ENCODE data around the gene RASGRP4. TPM values are rescaled to one million over a fixed set of nuclear protein-coding genes. Genes with fewer than 3 reads are reported as not detected.

Gene RASGRP4
- total RNA-seq, 2 donors from 2014 or later, result 10.1 to 11.3 TPM

DNA sequence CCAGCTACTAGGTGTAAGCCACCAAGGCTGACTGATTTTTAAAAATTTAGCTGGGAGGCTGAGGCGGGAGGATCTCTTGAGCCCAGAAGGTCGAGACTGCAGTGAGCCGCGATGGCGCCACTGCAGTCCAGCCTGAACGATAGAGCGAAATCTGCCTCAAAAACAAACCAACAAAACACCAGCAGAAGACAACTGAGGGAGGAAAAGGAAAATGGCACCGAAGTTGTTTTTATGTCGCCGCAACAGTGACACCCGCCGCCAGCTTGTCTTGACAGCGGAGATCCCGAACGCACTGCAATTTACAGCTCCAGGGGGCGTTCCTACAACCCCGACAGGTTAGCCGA, 23.4 kb downstream of the RASGRP4 start:
- Mint-ChIP-seq H3K27ac (no peak overlapping the region), H3K9me3 (no peaks in the 10 kb centered on the region)
- DNase-seq, result no peak

DNA sequence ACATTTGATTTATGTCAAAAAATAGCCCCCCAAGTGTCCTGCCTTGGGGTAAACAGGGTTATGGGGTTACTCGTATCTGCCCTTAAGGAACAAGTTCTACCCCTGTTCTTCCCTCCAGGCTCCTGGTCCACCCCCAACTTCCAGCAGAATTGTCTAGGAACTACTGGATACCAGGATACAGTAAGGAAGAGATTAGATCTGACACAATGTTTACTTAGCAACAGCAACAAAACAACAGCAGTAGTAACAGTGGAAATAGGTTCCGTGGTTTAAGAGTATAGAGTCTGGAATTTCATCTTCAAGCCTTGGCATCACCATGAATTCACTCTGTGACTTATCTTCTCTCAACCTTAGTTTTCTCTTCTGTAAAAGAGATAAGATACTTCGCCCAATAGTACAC, 24.9 kb downstream of the RASGRP4 start:
- DNase-seq (no peak), ATAC-seq (replicated peaks in 1 of 2) (no peak)
- peaks cover 15% of the 10 kb centered on the region for H3K27me3 Mint-ChIP-seq (ENCODE audit: low read depth)
- peaks cover 0 to 5% of the 10 kb centered on the region in 2 donors for H3K36me3 Mint-ChIP-seq (ENCODE audit: insufficient read depth in 2 of 2)
- H3K4me3 Mint-ChIP-seq, result no peak overlapping the region
- H3K9me3 Mint-ChIP-seq, result no peaks in the 10 kb centered on the region
- no peak overlapping the region for H3K27ac Mint-ChIP-seq
- peaks cover 26% of the 10 kb centered on the region for H3K4me1 Mint-ChIP-seq (ENCODE audit: low read depth)

More for the DNA sequence above, 23.4 kb downstream of the RASGRP4 start:
- peaks cover 16% of the 10 kb centered on the region for H3K4me1 Mint-ChIP-seq (ENCODE audit: low read depth)
- peaks cover 15% of the 10 kb centered on the region for H3K27me3 Mint-ChIP-seq (ENCODE audit: low read depth)
- ATAC-seq (replicated peaks in 1 of 2), result peak; percentile 1 to 2
- H3K36me3 Mint-ChIP-seq (ENCODE audit: insufficient read depth in 2 of 2), result peaks cover 0 to 10% of the 10 kb centered on the region in 2 donors
- peak overlapping the region; percentile 84 to 96 for H3K4me3 Mint-ChIP-seq

- Mint-ChIP-seq H3K27me3 (ENCODE audit: low read depth) (peaks cover 15% of the 10 kb centered on the region), H3K4me3 (no peak overlapping the region), H3K27ac (no peak overlapping the region), H3K9me3 (no peaks in the 10 kb centered on the region), H3K36me3 (ENCODE audit: insufficient read depth in 2 of 2) (peaks cover 0 to 4% of the 10 kb centered on the region in 2 donors), H3K4me1 (ENCODE audit: low read depth) (peaks cover 24% of the 10 kb centered on the region)
- no peak for ATAC-seq (replicated peaks in 1 of 2)
- DNase-seq, result no peak
Measured at GRCh38 chr19:38400361-38400760, 25.7 kb downstream of the RASGRP4 start.

DNA sequence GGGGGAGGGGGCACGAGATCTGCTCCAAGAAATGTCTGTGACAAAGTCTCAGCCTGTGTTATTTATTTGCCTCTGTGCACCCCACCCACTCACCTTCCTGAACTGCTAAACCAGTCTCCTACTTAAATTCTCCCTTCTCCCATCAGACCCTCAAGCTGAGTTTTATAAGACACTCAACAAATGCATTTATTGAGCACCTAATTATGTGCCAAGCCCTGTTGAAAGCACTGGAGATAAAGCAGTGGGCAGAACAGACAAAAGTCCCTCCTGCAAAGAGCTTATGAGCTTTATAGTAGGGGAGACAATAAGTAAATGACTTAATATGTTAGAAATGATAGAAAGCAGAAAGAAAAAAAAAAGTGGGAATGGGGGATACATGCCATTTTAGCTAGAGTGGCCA, 26.5 kb downstream of the RASGRP4 start:
- Mint-ChIP-seq H3K36me3 (ENCODE audit: insufficient read depth in 2 of 2) (peaks cover 0 to 1% of the 10 kb centered on the region in 2 donors), H3K4me1 (ENCODE audit: low read depth) (peaks cover 23% of the 10 kb centered on the region), H3K27me3 (ENCODE audit: low read depth) (peaks cover 15% of the 10 kb centered on the region), H3K9me3 (no peaks in the 10 kb centered on the region), H3K27ac (no peak overlapping the region), H3K4me3 (no peak overlapping the region)
- no peak for DNase-seq
- no peak for ATAC-seq (replicated peaks in 1 of 2)

DNA sequence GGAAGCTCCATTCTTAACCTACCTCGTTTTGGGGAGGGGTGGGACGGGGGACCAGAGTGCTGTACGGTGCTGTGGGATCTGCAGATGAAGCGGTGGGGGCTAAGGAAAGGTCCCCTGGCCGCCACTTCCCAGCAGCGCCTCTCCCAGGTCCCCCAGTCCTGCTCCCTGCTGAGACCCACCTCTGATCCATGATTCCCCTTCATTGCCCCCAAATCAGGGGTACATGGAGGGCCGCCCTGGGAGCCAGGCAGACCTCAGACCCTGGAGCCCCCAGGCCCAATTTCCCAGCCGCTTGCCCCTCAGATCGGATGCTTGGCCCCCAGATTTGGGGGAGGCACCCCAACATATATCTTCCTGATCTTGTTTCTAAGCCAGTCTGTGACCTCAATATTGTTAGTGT, 26.9 kb downstream of the RASGRP4 start:
- no peak overlapping the region for H3K27ac Mint-ChIP-seq
- peaks cover 17% of the 10 kb centered on the region for H3K27me3 Mint-ChIP-seq (ENCODE audit: low read depth)
- no peaks in the 10 kb centered on the region for H3K9me3 Mint-ChIP-seq
- H3K4me1 Mint-ChIP-seq (ENCODE audit: low read depth), result peaks cover 23% of the 10 kb centered on the region
- DNase-seq, result no peak
- no peak overlapping the region for H3K4me3 Mint-ChIP-seq
- no peak for ATAC-seq (replicated peaks in 1 of 2)
- H3K36me3 Mint-ChIP-seq (ENCODE audit: insufficient read depth in 2 of 2), result peaks cover 0 to 1% of the 10 kb centered on the region in 2 donors

DNA sequence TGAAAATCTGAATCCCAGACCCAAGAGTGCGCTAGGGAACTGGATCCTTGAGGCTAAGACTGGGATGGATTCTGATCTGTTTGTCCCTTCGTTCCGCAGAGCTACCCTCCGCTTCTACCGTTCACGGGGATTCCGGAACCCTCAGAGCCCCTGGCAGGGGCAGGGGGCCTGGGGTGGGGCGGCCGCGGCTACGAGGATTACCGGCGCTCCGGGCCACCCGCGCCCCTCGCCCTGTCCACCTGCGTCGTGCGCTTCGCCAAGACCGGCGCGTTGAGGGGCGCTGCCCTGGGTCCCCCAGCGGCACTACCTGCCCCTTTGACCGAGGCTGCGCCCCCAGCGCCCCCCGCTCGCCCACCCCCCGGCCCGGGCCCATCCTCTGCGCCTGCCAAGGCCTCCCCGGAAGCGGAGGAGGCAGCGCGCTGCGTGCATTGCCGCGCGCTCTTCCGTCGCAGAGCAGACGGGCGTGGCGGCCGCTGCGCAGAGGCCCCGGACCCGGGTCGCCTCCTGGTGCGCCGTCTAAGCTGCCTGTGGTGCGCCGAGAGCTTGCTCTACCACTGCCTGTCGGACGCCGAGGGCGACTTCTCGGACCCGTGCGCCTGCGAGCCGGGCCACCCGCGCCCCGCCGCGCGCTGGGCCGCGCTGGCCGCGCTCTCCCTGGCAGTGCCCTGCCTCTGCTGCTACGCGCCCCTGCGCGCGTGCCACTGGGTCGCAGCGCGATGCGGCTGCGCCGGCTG, 30.5 kb downstream of the RASGRP4 start:
- Mint-ChIP-seq H3K36me3 (ENCODE audit: insufficient read depth in 2 of 2) (no peaks in the 10 kb centered on the region), H3K27me3 (ENCODE audit: low read depth) (peaks cover 35% of the 10 kb centered on the region), H3K9me3 (no peaks in the 10 kb centered on the region), H3K27ac (no peak overlapping the region), H3K4me3 (peak overlapping the region; percentile 78 to 90), H3K4me1 (ENCODE audit: low read depth) (peaks cover 31% of the 10 kb centered on the region)
- ATAC-seq (replicated peaks in 1 of 2), result peak; percentile 77 to 84
- DNase-seq, result peak; percentile 53 to 66

DNA sequence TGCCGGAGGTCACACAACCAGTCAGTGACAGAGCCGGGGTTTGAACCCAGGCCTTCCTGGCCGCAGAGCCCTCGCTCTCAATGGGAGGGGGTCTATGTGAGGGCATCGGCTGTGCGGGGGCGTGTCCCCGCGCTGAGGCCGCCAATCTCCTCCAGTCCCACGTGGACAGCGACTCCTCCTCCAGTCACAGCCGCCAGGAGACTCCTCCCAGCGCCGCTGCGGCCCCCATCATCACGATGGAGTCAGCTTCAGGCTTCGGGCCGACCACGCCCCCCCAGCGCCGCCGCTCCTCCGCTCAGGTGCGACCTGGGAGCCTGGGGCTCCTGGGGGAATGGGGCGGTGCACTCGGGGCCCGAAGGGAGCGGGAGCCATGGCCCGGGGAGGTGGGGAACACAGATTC, 31.5 kb downstream of the RASGRP4 start:
- Mint-ChIP-seq H3K36me3 (ENCODE audit: insufficient read depth in 2 of 2) (no peaks in the 10 kb centered on the region), H3K4me1 (ENCODE audit: low read depth) (peaks cover 36% of the 10 kb centered on the region), H3K4me3 (peak overlapping the region; percentile 78 to 90), H3K27ac (no peak overlapping the region), H3K9me3 (no peaks in the 10 kb centered on the region), H3K27me3 (ENCODE audit: low read depth) (peaks cover 32% of the 10 kb centered on the region)
- DNase-seq (peak; percentile 86 to 90), ATAC-seq (replicated peaks in 1 of 2) (peak; percentile 81)

- Mint-ChIP-seq H3K9me3 (no peaks in the 10 kb centered on the region), H3K27me3 (ENCODE audit: low read depth) (peaks cover 29% of the 10 kb centered on the region), H3K27ac (no peak overlapping the region), H3K4me1 (ENCODE audit: low read depth) (peaks cover 41% of the 10 kb centered on the region), H3K4me3 (no peak overlapping the region), H3K36me3 (ENCODE audit: insufficient read depth in 2 of 2) (no peaks in the 10 kb centered on the region)
- DNase-seq (no peak), ATAC-seq (replicated peaks in 1 of 2) (no peak)
Measured at GRCh38 chr19:38392707-38393308, 33.2 kb downstream of the RASGRP4 start.

DNA sequence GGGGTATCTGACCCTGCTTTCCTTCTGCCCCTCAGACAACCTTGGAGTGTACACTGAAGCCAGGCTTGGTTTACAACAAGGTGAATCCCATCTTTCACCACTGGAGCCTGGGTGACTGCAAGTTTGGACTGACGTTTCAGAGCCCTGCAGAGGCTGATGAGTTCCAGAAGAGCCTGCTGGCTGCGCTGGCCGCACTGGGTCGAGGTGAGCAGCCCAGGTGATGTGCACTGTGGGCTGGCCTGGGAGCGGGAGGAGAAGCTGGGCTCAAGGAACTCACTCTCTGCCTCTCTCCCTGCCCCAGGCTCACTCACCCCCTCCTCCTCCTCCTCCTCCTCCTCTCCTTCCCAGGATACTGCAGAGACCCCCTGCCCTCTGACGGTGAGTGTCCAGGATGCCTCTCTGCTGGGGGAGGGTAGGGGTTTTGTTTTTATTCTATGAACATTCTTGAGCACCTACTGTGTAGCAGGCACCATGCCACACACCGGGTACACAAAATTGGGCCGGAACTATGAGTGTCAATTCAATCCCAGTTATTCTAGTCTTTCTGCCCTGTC, 34.0 kb downstream of the RASGRP4 start:
- peaks cover 29% of the 10 kb centered on the region for H3K27me3 Mint-ChIP-seq (ENCODE audit: low read depth)
- no peaks in the 10 kb centered on the region for H3K36me3 Mint-ChIP-seq (ENCODE audit: insufficient read depth in 2 of 2)
- H3K9me3 Mint-ChIP-seq, result no peaks in the 10 kb centered on the region
- DNase-seq (no peak), ATAC-seq (replicated peaks in 1 of 2) (no peak)
- peaks cover 47% of the 10 kb centered on the region for H3K4me1 Mint-ChIP-seq (ENCODE audit: low read depth)
- no peak overlapping the region for H3K27ac Mint-ChIP-seq
- H3K4me3 Mint-ChIP-seq, result no peak overlapping the region

DNA sequence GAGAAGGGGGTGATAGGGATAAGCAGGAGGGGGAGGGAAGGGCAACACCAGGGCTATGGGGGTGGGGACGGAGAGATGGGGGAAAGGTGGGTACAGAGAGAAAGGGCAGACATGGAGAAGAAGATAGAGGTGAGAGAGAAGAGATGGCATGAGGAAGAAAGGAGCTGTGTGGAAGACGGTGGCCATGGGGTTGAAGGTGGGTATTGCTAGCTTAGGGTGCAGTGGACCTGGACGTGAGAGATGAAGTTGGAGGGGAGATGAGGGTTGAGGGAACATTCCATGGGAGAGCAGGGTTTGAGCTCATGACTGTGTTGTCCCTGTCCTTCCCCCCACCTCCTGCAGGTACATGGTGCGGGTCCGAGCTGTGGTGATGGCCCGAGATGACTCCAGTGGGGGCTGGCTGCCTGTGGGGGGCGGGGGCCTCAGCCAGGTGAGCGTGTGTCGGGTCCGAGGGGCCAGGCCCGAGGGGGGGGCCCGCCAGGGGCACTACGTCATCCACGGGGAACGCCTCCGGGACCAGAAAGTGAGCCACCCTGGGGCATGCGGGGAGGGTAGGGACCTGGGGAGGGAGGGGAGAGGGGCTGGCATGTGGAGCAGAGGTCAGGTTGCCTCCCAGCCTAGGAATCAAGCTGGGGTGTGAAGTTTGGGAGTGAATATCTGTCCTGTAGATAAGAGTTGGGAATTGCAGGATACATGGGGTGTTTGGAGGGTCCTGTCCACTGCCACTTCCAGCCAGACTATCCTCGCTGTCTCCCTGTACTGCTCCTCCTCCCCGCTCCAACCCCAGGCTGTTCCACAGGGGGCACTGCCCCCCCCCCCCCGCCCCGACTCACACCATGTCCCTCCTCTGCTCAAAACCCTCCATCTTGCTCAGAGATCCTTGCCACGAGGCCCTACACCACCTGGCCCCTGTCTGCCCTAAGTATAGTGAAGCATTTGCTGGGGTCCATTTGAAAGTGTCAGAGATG, 35.8 kb downstream of the RASGRP4 start:
- peaks cover 39% of the 10 kb centered on the region for H3K4me1 Mint-ChIP-seq (ENCODE audit: low read depth)
- DNase-seq (no peak), ATAC-seq (replicated peaks in 1 of 2) (no peak)
- H3K36me3 Mint-ChIP-seq (ENCODE audit: insufficient read depth in 2 of 2), result no peaks in the 10 kb centered on the region
- H3K9me3 Mint-ChIP-seq, result no peaks in the 10 kb centered on the region
- peak overlapping the region; percentile 3 for H3K27ac Mint-ChIP-seq
- H3K27me3 Mint-ChIP-seq (ENCODE audit: low read depth), result peaks cover 29% of the 10 kb centered on the region
- H3K4me3 Mint-ChIP-seq, result peak overlapping the region; percentile 55 to 76

GRCh38 chr19:38389101-38389925, 36.7 kb downstream of the RASGRP4 start:
- H3K27me3 Mint-ChIP-seq (ENCODE audit: low read depth), result peaks cover 29% of the 10 kb centered on the region
- H3K4me3 Mint-ChIP-seq, result peak overlapping the region; percentile 75 to 76
- ATAC-seq (replicated peaks in 1 of 2), result no peak
- peaks cover 0 to 4% of the 10 kb centered on the region in 2 donors for H3K36me3 Mint-ChIP-seq (ENCODE audit: insufficient read depth in 2 of 2)
- DNase-seq, result no peak
- no peak overlapping the region for H3K27ac Mint-ChIP-seq
- peaks cover 31% of the 10 kb centered on the region for H3K4me1 Mint-ChIP-seq (ENCODE audit: low read depth)
- no peaks in the 10 kb centered on the region for H3K9me3 Mint-ChIP-seq
